ENCODE results near the gene OAS2. TPM values are rescaled to one million over a fixed set of nuclear protein-coding genes. Genes with fewer than 3 reads are reported as not detected.
A peak's percentile ranks its signal among the peaks of the same experiment; 100 is the strongest.

The OAS2 gene
- total and polyA plus RNA-seq, 10 donors: 21.0 to 71.4 (median 43.3) TPM

DNA sequence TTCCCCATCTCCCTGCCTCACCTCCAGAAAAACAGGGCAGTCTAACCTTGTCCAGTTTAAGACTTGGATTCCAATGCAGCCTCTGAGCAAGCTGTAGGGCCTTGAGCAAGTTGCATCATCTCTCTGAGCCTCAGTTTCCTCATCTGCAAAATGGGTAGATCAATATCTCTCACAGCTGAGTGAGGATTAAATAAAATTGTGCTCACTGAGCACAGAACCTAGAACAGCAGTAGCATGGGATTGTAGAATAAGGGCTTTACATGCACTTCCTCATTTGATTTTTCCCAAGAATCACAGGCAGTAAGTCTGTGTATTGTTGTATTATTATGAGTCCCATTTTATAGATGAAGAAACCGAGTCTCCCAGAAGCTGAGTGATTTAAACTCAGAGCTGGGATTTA lies 80.2 kb downstream of the OAS2 start:
- intact Hi-C loops (cut with DNase I; ENCODE audit: low total_unique reads): no loop called here
- peaks cover 0 to 29% (median 7%) of the 10 kb centered on the region in 7 donors for H3K27me3 ChIP-seq (replicated peaks in 1 of 7)

DNA sequence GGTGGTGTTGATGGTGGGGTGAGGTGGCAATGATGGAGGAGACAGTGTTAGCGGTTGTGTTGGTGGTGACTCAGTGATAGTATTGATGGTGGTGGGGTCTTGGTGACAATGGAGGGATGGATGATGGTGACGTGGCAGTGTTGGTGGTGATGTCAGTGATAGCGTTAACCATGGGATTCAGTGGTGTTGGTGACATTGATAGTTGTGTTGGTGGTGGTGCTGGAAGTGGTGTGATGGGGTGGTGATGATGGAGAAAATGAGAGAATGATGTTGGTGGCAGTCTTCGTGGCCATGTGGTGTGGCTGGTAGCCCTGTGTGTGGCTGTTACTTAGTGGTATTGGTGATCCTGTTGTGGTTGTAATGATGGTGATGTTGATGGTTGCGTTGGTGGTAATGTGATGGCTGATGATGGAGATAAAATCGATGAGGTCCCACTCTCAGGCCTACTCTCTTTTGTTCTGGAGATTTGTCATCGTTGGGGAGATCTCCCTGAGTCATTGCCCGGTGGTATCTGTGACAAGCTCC lies 80.8 kb downstream of the OAS2 start:
- Histone ChIP-seq H3K4me3 (peak overlapping the region in 5 of 8 donors; percentile 66 to 91 (median 75)), H3K36me3 (peaks cover 0 to 20% (median 0%) of the 10 kb centered on the region in 6 donors), H3K4me1 (peaks cover 33 to 100% (median 86%) of the 10 kb centered on the region in 6 donors), H3K27ac (peak overlapping the region in 2 of 8 donors; percentile 53 to 86), H3K27me3 (replicated peaks in 1 of 7) (peaks cover 0 to 29% (median 7%) of the 10 kb centered on the region in 7 donors), H3K9me3 (no peaks in the 10 kb centered on the region)
- TF ChIP-seq, protein P1, sequence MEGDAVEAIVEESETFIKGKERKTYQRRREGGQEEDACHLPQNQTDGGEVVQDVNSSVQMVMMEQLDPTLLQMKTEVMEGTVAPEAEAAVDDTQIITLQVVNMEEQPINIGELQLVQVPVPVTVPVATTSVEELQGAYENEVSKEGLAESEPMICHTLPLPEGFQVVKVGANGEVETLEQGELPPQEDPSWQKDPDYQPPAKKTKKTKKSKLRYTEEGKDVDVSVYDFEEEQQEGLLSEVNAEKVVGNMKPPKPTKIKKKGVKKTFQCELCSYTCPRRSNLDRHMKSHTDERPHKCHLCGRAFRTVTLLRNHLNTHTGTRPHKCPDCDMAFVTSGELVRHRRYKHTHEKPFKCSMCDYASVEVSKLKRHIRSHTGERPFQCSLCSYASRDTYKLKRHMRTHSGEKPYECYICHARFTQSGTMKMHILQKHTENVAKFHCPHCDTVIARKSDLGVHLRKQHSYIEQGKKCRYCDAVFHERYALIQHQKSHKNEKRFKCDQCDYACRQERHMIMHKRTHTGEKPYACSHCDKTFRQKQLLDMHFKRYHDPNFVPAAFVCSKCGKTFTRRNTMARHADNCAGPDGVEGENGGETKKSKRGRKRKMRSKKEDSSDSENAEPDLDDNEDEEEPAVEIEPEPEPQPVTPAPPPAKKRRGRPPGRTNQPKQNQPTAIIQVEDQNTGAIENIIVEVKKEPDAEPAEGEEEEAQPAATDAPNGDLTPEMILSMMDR (IDR thresholded peaks at IDR 0.05 in 8 of 11, conservative IDR thresholded peaks at IDR 0.05 in 3 of 11): no peak
- TF ChIP-seq POLR2AphosphoS5 (IDR thresholded peaks at IDR 0.05) (no peak), POLR2A (IDR thresholded peaks at IDR 0.05) (no peak)
- WGBS, 5 donors: 71 to 90% (median 81%) methylated on average over 8 of the region's 8 CpGs
- DNase-seq: no peak
- intact Hi-C loops (cut with DNase I; ENCODE audit: low total_unique reads): no loop called here

More for the DNA sequence above, 80.2 kb downstream of the OAS2 start:
- Histone ChIP-seq H3K27ac (peak overlapping the region in 3 of 8 donors; percentile 80 to 88 (median 86)), H3K4me1 (peaks cover 28 to 99% (median 80%) of the 10 kb centered on the region in 6 donors), H3K9me3 (no peaks in the 10 kb centered on the region), H3K4me3 (peak overlapping the region; percentile 66 to 91 (median 74)), H3K36me3 (peaks cover 0 to 20% (median 0%) of the 10 kb centered on the region in 6 donors)
- TF ChIP-seq, protein P1 (IDR thresholded peaks at IDR 0.05 in 8 of 11, conservative IDR thresholded peaks at IDR 0.05 in 3 of 11): no peak
- TF ChIP-seq POLR2A (IDR thresholded peaks at IDR 0.05): no peak
- no peak for TF ChIP-seq POLR2AphosphoS5 (IDR thresholded peaks at IDR 0.05)
- 76 to 100% (median 97%) methylated on average over 1 of the region's 1 CpG for WGBS, 5 donors
- no peak for DNase-seq

DNA sequence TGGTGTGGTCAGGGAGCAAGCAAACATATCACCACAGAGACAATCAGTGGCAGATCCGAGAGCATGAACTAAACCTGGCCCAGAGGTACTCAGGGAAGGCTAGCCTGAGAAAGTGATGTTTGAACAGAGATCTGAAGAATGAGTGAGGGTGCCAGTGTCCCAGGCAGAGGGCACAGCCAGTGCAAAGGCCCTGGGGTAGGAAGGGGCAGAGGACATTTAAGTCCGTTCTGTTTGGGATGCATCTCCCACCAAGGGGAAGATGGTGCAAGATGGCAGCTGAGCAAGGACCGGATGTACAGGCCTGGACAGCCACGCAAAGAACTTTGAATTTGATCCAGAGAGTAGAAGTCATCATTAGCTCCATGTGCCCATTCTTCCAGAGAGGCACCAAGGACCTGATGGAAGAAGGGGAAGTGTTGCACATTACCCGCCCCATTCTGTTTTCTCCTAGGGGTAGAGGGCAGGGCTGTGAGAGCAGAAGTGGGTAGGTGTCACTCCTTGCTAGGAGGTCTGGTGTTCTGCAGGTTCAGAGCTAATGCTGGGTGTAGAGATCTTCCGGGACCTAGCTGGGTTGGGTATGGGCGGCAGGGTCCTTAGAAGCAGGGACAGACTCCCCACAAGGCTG lies 82.1 kb downstream of the OAS2 start:
- H3K4me3 ChIP-seq: peak overlapping the region in 2 of 8 donors; percentile 78 to 91
- intact Hi-C loops (cut with DNase I; ENCODE audit: low total_unique reads): no loop called here
- TF ChIP-seq, protein P1 (IDR thresholded peaks at IDR 0.05 in 8 of 11, conservative IDR thresholded peaks at IDR 0.05 in 3 of 11): no peak
- TF ChIP-seq POLR2A (IDR thresholded peaks at IDR 0.05): no peak
- no peak for TF ChIP-seq POLR2AphosphoS5 (IDR thresholded peaks at IDR 0.05)
- 77 to 93% (median 81%) methylated on average over 7 of the region's 7 CpGs for WGBS, 5 donors
- H3K27ac ChIP-seq: peak overlapping the region in 4 of 8 donors; percentile 10 to 54 (median 48)
- H3K9me3 ChIP-seq: no peaks in the 10 kb centered on the region
- peaks cover 0 to 25% (median 7%) of the 10 kb centered on the region in 7 donors for H3K27me3 ChIP-seq (replicated peaks in 1 of 7)
- peaks cover 46 to 100% (median 92%) of the 10 kb centered on the region in 6 donors for H3K4me1 ChIP-seq
- DNase-seq: peak; percentile 41
- H3K36me3 ChIP-seq: peaks cover 0 to 20% (median 0%) of the 10 kb centered on the region in 6 donors
